ENCODE data around the gene ZNF217.
"Not testable (repeated sequence)": the region's sequence is repeated elsewhere in the genome, so short reads cannot be mapped to it uniquely, and the experiment has no call there.

The ZNF217 gene

GRCh38 chr20:53555816-53556215 is 37.8 kb downstream of the ZNF217 start:
- in situ Hi-C loops (cut with HindIII; ENCODE audit: low pct_ligation_motif_present, low sequenced_read_pairs), result no loop called here
- H3K4me3 ChIP-seq (ENCODE audit: low read depth, low read length), result no peak overlapping the region
- no peak for DNase-seq

GRCh38 chr20:53555081-53555480 is 38.6 kb downstream of the ZNF217 start:
- TF ChIP-seq CTCF (IDR thresholded peaks at IDR 0.05; ENCODE audit: low read depth, low read length, missing control alignments), result no peak
- no peak for DNase-seq
- Histone ChIP-seq H3K4me3 (ENCODE audit: low read depth, low read length) (no peak overlapping the region), H3K27me3 (replicated peaks) (no peaks in the 10 kb centered on the region), H3K27ac (no peak overlapping the region), H3K36me3 (replicated peaks) (no peaks in the 10 kb centered on the region)
- in situ Hi-C loops (cut with HindIII; ENCODE audit: low pct_ligation_motif_present, low sequenced_read_pairs), result no loop called here

More at GRCh38 chr20:53555816-53556215, 37.8 kb downstream of the ZNF217 start:
- no peak overlapping the region for H3K27ac ChIP-seq
- no peaks in the 10 kb centered on the region for H3K27me3 ChIP-seq (replicated peaks)
- no peak for TF ChIP-seq CTCF (IDR thresholded peaks at IDR 0.05; ENCODE audit: low read depth, low read length, missing control alignments)
- H3K36me3 ChIP-seq (replicated peaks), result no peaks in the 10 kb centered on the region

GRCh38 chr20:53552572-53552893 is 41.1 kb downstream of the ZNF217 start:
- H3K27me3 ChIP-seq (replicated peaks); H3K27ac ChIP-seq; H3K36me3 ChIP-seq (replicated peaks); H3K4me3 ChIP-seq (ENCODE audit: low read depth, low read length); DNase-seq; in situ Hi-C loops (cut with HindIII; ENCODE audit: low pct_ligation_motif_present, low sequenced_read_pairs): not testable (repeated sequence)

GRCh38 chr20:53551719-53552571 is 41.7 kb downstream of the ZNF217 start:
- H3K27me3 ChIP-seq (replicated peaks); H3K36me3 ChIP-seq (replicated peaks); H3K27ac ChIP-seq; H3K4me3 ChIP-seq (ENCODE audit: low read depth, low read length); DNase-seq; in situ Hi-C loops (cut with HindIII; ENCODE audit: low pct_ligation_motif_present, low sequenced_read_pairs): not testable (repeated sequence)

- no peak for TF ChIP-seq CTCF (IDR thresholded peaks at IDR 0.05; ENCODE audit: low read depth, low read length, missing control alignments)
- in situ Hi-C loops (cut with HindIII; ENCODE audit: low pct_ligation_motif_present, low sequenced_read_pairs), result no loop called here
- Histone ChIP-seq H3K4me3 (ENCODE audit: low read depth, low read length) (no peak overlapping the region), H3K27ac (no peak overlapping the region), H3K36me3 (replicated peaks) (no peaks in the 10 kb centered on the region), H3K27me3 (replicated peaks) (no peaks in the 10 kb centered on the region)
- no peak for DNase-seq
Observed at GRCh38 chr20:53550280-53551187, 43.1 kb downstream of the ZNF217 start.

- H3K27ac ChIP-seq, result no peak overlapping the region
- H3K4me3 ChIP-seq (ENCODE audit: low read depth, low read length), result no peak overlapping the region
- no peaks in the 10 kb centered on the region for H3K27me3 ChIP-seq (replicated peaks)
- TF ChIP-seq CTCF (IDR thresholded peaks at IDR 0.05; ENCODE audit: low read depth, low read length, missing control alignments), result peak; percentile 79
- in situ Hi-C loops (cut with HindIII; ENCODE audit: low pct_ligation_motif_present, low sequenced_read_pairs), result no loop called here
- DNase-seq, result peak; percentile 48
- no peaks in the 10 kb centered on the region for H3K36me3 ChIP-seq (replicated peaks)
Observed at GRCh38 chr20:53547664-53548239, 45.9 kb downstream of the ZNF217 start.
